Measurements from ENCODE around the gene CCDC172.

CCDC172 gene, protein sequence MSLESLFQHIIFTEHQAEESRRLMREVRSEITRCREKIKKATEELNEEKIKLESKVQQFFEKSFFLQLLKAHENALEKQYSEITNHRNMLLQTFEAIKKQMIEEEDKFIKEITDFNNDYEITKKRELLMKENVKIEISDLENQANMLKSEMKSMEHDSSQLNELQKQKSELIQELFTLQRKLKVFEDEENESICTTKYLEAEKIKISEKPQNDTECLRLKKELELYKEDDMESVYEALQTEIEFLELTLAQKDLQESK

DNA sequence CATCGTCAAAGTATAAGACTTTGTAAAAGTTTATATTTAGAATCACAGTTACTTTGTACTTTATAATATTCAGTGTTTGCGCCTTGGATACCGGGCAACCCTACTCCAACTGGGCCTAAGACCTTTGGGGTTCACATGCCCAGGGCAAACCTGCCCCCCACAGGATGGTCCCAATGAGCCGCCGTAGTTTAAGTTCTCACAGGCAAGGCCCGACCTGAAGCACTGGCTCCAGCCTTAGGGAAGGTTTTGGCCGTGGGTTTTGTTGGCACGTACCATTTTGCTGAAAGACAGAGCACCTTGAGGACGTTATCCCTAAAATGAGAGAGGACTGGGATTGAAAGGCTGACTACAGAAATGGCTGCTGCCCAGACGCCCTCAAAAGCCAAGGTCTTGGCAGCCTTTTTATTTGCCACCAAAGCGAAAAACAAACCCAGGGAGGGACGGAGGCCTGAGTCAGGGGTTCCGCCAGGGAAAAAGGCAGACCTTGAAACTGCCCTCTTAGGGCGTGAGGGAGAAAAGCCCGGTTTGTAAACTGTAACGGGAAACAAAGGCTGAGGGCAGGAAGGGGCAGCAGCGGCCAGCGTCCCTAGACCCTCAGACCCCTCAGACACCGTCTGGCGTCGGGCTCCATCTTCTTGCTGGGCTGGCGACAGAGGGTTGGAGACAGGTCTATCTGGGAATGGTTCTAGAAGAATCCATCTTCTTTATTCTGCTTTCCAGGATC, at the start of gene CCDC172:
CCDC172 (plus strand) TSS at position 222 of the 724 bp plus-strand sequence. CDS start 564 bp downstream, outside the sequence.
- no peak for DNase-seq (ENCODE audit: low read depth)

- no peak for DNase-seq (ENCODE audit: low read depth)
These were observed 47.3 kb upstream of the CCDC172 start for GRCh38 chr10:116276981-116277380.

- no peak for DNase-seq (ENCODE audit: low read depth)
These were observed 45.4 kb upstream of the CCDC172 start for GRCh38 chr10:116278846-116279245.

GRCh38 chr10:116281775-116282174, 42.5 kb upstream of the CCDC172 start:
- no peak for DNase-seq (ENCODE audit: low read depth)

DNA sequence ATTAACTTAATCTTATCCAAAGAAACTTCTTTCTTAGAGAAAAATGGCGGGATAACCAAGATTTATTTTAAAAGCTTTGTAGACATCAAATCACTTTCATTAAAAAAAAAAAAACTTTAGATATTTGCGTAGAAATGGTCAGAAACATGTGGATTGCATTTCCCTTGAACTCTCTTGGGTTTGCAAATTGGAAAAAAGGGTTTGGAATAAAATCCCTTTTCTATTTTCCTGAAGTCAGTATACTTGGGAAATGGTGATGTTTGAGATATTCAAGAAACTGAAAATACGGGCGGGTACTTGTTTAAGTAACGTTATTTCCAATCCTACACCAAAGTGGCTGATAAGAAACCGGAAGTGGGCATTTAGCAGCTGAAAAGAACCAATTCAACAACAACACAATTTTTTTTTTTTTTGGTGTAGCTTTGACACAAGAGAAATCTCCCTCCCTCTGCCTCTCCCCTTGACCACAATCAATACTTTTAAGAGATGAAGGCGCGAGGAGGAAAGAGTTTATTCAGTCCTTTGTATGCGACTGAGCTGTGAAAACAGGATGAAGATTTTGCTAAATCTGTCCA, 37.5 kb upstream of the CCDC172 start:
- DNase-seq (ENCODE audit: low read depth): no peak

GRCh38 chr10:116287906-116288501, 36.2 kb upstream of the CCDC172 start:
- DNase-seq (ENCODE audit: low read depth): no peak

GRCh38 chr10:116289652-116290051, 34.6 kb upstream of the CCDC172 start:
- DNase-seq (ENCODE audit: low read depth): no peak

DNA sequence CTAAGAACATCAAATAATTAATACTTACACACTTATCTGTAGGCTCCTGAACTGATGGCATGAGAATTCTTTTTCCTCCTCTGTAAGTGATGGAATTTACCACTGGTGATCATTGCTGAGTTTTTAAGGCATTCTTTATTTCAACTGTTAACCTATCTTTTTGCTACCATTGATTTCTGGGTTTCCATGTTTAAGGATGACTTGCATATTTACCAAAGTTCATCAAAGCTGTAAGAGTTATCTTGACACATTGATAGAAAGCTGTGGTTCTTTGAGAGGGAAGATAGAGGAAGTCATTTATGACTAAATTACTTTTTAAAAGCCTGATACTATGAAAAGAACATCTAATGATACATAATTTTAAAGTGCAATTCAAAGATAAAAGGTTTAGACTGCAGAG, 31.8 kb upstream of the CCDC172 start:
- DNase-seq (ENCODE audit: low read depth): no peak

DNA sequence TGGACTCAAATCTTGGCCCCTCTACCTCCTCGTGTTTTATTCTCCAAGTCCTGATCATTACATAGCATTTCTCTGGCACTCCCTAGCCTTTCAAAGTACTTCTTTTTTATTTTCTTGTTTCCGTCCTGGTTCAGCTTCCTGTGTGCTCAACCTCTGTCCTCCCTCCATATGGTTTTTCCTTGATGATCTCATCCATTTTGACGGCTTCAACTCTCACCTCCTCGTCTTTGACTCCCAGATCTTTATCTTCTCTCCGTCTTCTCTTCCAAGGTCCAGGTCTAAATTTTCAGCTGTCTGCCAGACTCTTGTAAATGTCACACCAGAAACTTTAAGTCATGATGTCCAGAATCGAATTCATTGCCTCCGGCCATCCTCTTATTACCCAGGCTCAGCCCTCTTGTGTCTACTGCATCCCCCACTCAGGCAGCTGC, 27.9 kb upstream of the CCDC172 start:
- no peak for DNase-seq (ENCODE audit: low read depth)

GRCh38 chr10:116298586-116298985, 25.7 kb upstream of the CCDC172 start:
- no peak for DNase-seq (ENCODE audit: low read depth)

DNA sequence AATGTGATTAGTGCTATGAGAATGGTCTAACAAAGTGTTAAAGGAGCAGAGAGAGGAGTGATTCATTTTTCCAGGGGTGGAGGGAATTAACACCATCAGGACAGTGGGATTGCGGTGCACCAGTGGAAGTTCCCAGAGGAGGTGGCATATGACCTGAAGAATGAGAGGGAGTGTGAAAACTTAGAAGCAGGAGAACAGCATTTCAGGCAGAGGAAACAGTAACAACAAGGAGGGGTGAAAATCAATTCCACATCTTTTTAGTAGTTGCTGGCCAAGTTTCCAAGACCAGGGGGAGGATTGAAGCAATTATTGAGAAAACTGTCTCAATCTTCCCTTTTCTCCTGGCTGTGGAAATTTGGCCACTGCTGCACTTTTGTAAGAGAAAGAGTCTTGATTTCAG, 23.7 kb upstream of the CCDC172 start:
- no peak for DNase-seq (ENCODE audit: low read depth)

GRCh38 chr10:116304923-116305322, 19.3 kb upstream of the CCDC172 start:
- DNase-seq (ENCODE audit: low read depth): no peak

DNA sequence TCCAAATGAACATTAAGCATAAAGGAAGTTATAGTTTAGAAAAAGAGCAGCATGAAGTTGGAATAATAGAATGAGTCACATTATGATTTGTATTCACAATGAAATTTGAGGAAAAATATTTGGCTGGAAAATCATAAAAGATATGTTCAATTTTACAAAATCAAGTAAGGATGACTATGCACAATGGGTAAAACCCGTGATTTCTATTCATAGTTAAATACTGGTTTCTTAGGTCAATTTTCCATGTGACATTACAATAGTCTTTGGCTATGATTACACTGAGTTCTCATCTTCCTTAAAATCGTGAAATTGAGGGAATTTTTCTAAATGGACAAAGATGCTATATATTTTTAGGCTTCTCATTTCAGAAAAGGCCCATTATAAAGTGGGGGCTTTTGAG, 17.4 kb upstream of the CCDC172 start:
- no peak for DNase-seq (ENCODE audit: low read depth)

DNA sequence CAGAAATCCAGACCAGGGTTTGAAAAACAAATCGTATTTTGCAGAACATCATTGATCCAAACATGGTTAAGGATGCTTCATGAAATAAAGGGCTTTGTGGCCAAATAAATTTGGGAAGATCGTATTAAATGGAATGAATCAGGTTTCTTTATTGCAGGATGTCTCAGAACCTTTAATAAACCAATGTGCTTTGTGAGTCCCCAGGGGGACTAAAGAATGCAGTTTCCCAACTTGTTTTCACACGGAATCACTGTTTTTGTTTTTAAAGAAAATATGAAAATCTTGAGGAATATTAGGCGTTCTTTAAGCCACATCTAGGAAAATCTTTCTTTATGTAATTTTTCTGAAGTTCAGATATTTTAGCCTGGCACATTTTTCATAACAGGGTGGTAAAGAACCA, 16.8 kb upstream of the CCDC172 start:
- no peak for DNase-seq (ENCODE audit: low read depth)

DNA sequence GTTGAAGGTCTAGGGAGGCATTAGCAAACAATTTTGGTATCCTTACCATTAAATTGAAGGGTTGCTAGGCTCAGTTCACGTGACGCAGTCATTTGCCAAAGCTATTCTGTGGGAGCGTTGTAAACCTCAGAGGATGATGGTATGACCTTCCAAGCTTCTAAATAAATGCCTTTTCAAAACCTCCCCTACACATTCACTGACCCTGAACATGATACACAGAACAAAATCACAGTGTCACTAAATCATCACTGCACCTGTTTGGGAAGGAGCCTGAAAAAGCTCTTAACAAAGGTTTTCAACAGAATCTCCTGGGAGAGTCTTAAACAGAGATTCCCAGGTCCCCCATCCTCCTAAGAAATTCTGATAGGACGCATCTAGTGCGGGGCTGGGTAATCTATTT, 13.2 kb upstream of the CCDC172 start:
- DNase-seq (ENCODE audit: low read depth): no peak

- DNase-seq (ENCODE audit: low read depth): no peak
These were observed 12.3 kb upstream of the CCDC172 start for GRCh38 chr10:116311706-116312490.

DNA sequence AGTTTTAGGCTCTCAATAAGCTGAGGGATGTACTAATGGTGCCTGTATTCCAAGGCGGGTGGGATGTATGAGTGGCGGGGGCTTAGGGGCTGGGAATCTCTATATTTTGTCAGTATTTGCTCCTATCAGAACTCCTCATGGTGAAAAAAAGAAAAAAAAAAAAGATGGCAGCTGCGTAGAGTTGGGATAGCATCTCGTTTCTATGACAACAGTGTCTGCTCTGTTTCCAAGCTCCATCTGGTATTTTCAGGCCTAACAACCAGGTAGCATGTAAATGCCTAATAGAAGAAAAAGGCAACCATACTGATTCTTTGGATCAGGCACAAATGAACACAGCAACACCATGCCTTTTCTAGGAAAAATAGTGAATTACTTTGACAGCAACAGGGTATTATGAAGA, 11.7 kb upstream of the CCDC172 start:
- no peak for DNase-seq (ENCODE audit: low read depth)

- DNase-seq (ENCODE audit: low read depth): no peak
These were observed 7.7 kb upstream of the CCDC172 start for GRCh38 chr10:116316503-116316902.

GRCh38 chr10:116324951-116325635, 845 bp downstream of the CCDC172 start:
- no peak for DNase-seq (ENCODE audit: low read depth)

- DNase-seq (ENCODE audit: low read depth): no peak
These were observed 1.7 kb downstream of the CCDC172 start for GRCh38 chr10:116325987-116326386.

DNA sequence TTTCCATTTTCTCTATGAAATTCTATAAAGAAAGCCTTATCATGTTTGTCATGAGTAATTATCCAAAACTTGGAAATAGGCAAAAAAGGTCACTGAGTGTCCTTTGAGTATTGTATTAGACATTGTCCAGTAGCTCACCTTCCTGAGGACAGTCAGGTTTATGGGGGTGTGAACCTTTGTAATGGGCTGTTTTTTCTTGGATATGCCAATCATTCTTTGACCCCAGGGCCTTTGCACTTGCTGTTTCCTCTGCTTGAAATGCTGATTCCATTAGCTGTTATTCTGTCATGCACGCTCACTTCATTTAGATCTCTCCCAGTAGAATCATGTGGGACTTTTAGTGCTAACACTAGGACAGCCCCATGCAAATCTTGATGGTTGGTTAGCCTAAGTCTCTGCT, 4.9 kb downstream of the CCDC172 start:
- no peak for DNase-seq (ENCODE audit: low read depth)

- no peak for DNase-seq (ENCODE audit: low read depth)
These were observed 7.6 kb downstream of the CCDC172 start for GRCh38 chr10:116331815-116332214.

All from stimulated activated CD8-positive, alpha-beta memory T cell treated with anti-CD3 and anti-CD28 coated beads, Interleukin-15, amount 100 ng/mL, for 24 hours (primary cell).